ENCODE data around the gene SACS. TPM values are rescaled to one million over a fixed set of nuclear protein-coding genes. Genes with fewer than 3 reads are reported as not detected.

Gene SACS
- total and polyA plus RNA-seq, 2 of the 4 experiments (the other 2 are of a cell fraction), result 14.7 to 121 TPM

- Histone ChIP-seq H2BK120ac (ENCODE audit: low read depth, low read length) (no peak overlapping the region), H2AK5ac (ENCODE audit: low read depth, low read length) (no peak overlapping the region), H4K91ac (ENCODE audit: insufficient read depth, low read depth, low read length) (no peak overlapping the region), H2AFZ (replicated peaks; ENCODE audit: low read length, poor library complexity) (no peak overlapping the region), H4K5ac (ENCODE audit: low read depth, low read length) (no peak overlapping the region), H3K9me3 (ENCODE audit: control insufficient read depth, insufficient read depth, low read length) (no peaks in the 10 kb centered on the region), H3K56ac (ENCODE audit: extremely low read depth, insufficient read depth, low read length) (no peak overlapping the region), H2BK15ac (ENCODE audit: low read depth, low read length) (no peak overlapping the region), H3K36me3 (ENCODE audit: control insufficient read depth, insufficient read depth, low read length) (peaks cover 47% of the 10 kb centered on the region), H3K4me2 (ENCODE audit: low read depth, low read length) (no peak overlapping the region), H3K23ac (ENCODE audit: low read depth, low read length) (no peak overlapping the region), H3K27ac (ENCODE audit: insufficient read depth, low read length) (no peak overlapping the region), H3K9ac (ENCODE audit: low read depth, low read length) (no peak overlapping the region), H3K27me3 (ENCODE audit: control insufficient read depth, insufficient read depth, low read length) (no peaks in the 10 kb centered on the region), H3K4me3 (ENCODE audit: insufficient read depth, low read depth, low read length) (no peak overlapping the region), H4K20me1 (ENCODE audit: insufficient read depth, low read length) (peaks cover 9% of the 10 kb centered on the region; the same call in 1 of the 2 replicates), H3K4me1 (ENCODE audit: control insufficient read depth, insufficient read depth, low read length) (peaks cover 6% of the 10 kb centered on the region; the same call in 1 of the 2 replicates), H3K9me1 (ENCODE audit: insufficient read depth, low read length) (peaks cover 5% of the 10 kb centered on the region; the same call in 1 of the 2 replicates), H3K18ac (ENCODE audit: low read depth, low read length) (no peak overlapping the region), H2AK9ac (replicated peaks; ENCODE audit: low read depth, low read length, poor library complexity) (no peak overlapping the region), H3K4ac (ENCODE audit: low read depth, low read length) (no peak overlapping the region), H2BK5ac (ENCODE audit: low read depth, low read length, poor library complexity, severe bottlenecking) (no peak overlapping the region), H2BK20ac (ENCODE audit: low read depth, low read length) (no peak overlapping the region), H3K14ac (replicated peaks; ENCODE audit: low read depth, low read length) (no peak overlapping the region), H3K79me1 (ENCODE audit: low read depth in 1 of 2, low read length in 2 of 2) (peaks cover 23 to 60% of the 10 kb centered on the region in 2 experiments), H4K8ac (ENCODE audit: low read depth in 2 of 2, low read length in 2 of 2) (no peak overlapping the region)
- no CpG with 5 or more reads among the region's 1 CpG for WGBS, 2 experiments (ENCODE audit: extremely low coverage in 2 of 2, insufficient read length in 1 of 2)
- dilution Hi-C loops (cut with HindIII; ENCODE audit: low sequenced_read_pairs, unreplicated experiment), result no loop called here
- ChIA-PET CTCF (interaction anchor here (1.0 kb wide), 1 partner anchor 41 kb away, joined by 4 read pairs; no protein-coding TSS in a partner anchor), POLR2A (ENCODE audit: unreplicated experiment) (no interaction called here)
- DNase-seq (no peak), ATAC-seq (ENCODE audit: low read depth) (no peak)
- intact Hi-C loops (cut with micrococcal nuclease), result no loop called here
- no peak for TF ChIP-seq FOS (IDR thresholded peaks at IDR 0.05; ENCODE audit: low read depth, low read length)
- TF ChIP-seq NFE2L2 (IDR thresholded peaks at IDR 0.05; ENCODE audit: low read depth, low read length), result no peak
- in situ Hi-C loops (cut with MboI; ENCODE audit: low sequenced_read_pairs), result loop anchor here (25.0 kb wide), 1 partner anchor 530 kb away; the partner anchor contains the start of genes C1QTNF9B and MIPEP
- no TSS peak for BruUV-seq (replicated peaks)
These were observed 76.2 kb downstream of the SACS start for GRCh38 chr13:23357349-23357748.

All from IMR-90 (cell line).